Measurements from ENCODE around the gene FABP2.

GRCh38 chr4:119307606-119308005 lies 14.3 kb downstream of the FABP2 start:
- TF ChIP-seq, protein P1, sequence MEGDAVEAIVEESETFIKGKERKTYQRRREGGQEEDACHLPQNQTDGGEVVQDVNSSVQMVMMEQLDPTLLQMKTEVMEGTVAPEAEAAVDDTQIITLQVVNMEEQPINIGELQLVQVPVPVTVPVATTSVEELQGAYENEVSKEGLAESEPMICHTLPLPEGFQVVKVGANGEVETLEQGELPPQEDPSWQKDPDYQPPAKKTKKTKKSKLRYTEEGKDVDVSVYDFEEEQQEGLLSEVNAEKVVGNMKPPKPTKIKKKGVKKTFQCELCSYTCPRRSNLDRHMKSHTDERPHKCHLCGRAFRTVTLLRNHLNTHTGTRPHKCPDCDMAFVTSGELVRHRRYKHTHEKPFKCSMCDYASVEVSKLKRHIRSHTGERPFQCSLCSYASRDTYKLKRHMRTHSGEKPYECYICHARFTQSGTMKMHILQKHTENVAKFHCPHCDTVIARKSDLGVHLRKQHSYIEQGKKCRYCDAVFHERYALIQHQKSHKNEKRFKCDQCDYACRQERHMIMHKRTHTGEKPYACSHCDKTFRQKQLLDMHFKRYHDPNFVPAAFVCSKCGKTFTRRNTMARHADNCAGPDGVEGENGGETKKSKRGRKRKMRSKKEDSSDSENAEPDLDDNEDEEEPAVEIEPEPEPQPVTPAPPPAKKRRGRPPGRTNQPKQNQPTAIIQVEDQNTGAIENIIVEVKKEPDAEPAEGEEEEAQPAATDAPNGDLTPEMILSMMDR (IDR thresholded peaks at IDR 0.05) = no peak
- TF ChIP-seq POLR2A (IDR thresholded peaks at IDR 0.05) = no peak
